Mesodermal cell (in vitro differentiated cells): ENCODE measurements around the gene TRPV3.

ENCODE experiments used
- H3K27ac ChIP-seq: 2 replicates; pipeline ENCODE4 v1.7.0; 2013; ENCODE audit warnings: mild to moderate bottlenecking, low read depth, low read length, moderate library complexity; ENCODE audit not compliant: severe bottlenecking
- H3K36me3 ChIP-seq: 2 replicates; pipeline ENCODE4 v1.7.1; 2013; ENCODE audit warnings: mild to moderate bottlenecking, low read length, moderate library complexity; ENCODE audit not compliant: control insufficient read depth, insufficient read depth
- H3K4me1 ChIP-seq: one replicate; pipeline ENCODE4 v1.7.1; 2013; ENCODE audit warnings: mild to moderate bottlenecking, low read length; ENCODE audit not compliant: insufficient read depth, control insufficient read depth, poor library complexity, severe bottlenecking
- H3K4me3 ChIP-seq: 2 replicates; pipeline ENCODE4 v1.7.0; 2013; ENCODE audit warnings: low read length, control low read depth, mild to moderate bottlenecking; ENCODE audit not compliant: insufficient read depth, poor library complexity, severe bottlenecking; ENCODE audit errors: extremely low read depth
- H3K9me3 ChIP-seq: 2 replicates; pipeline ENCODE4 v1.7.1; 2013; ENCODE audit warnings: mild to moderate bottlenecking, low read length, moderate library complexity; ENCODE audit not compliant: control insufficient read depth
- WGBS, 2 experiments: methylation state at CpG; one replicate each; pipeline ENCODE4 v1.1.5; 2013; ENCODE audit warnings: missing lambda C conversion rate in 2 of 2; ENCODE audit not compliant: insufficient coverage in 2 of 2; 5-methylcytosine and 5-hydroxymethylcytosine counted together

Gene TRPV3

DNA sequence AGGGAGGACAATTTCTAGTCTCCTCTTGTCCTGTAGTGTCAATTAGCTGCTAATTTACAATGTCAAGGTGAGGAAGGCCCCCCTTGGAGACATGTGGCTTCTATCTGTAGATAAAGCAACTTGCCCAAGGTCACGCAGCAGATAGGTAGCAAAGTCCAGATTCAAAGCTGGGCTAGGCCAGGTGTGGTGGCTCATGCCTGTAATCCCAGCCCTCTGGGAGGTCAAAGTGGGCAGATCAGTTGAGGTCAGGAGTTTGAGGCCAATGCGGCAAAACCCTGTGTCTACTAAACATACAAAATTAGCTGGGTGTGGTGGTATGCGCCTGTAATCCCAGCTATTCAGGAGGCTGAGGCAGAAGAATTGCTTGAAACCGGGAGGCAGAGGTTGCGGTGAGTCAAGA is 11.1 kb downstream of the TRPV3 start:
- no peak overlapping the region for H3K4me3 ChIP-seq
- 87 to 93% methylated on average over 2 to 4 of the region's 5 CpGs for WGBS, 2 experiments
- H3K9me3 ChIP-seq: no peaks in the 10 kb centered on the region
- no peaks in the 10 kb centered on the region for H3K36me3 ChIP-seq
- H3K4me1 ChIP-seq: no peaks in the 10 kb centered on the region
- H3K27ac ChIP-seq: no peak overlapping the region

DNA sequence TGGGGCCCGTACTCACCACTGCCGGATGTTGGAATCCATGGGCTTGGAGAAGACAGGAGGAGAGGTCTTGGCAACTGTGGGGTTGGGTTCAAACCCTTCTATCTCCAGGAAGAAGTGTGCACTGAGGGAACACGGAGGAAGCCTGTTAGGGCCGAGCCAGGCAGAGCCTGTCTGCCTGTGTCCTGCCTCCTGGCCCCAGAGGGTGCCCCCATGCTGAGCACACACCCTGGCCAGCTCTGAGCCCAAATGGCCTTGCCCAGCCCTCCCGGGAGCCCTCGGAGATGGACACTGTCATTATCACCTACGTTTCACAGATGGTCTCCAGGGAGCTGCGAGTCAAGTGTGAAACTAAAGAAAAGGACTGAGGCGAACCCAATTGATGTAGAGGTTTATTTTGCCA is 12.5 kb downstream of the TRPV3 start:
- Histone ChIP-seq H3K4me1 (no peaks in the 10 kb centered on the region), H3K27ac (no peak overlapping the region), H3K36me3 (no peaks in the 10 kb centered on the region), H3K4me3 (no peak overlapping the region), H3K9me3 (no peaks in the 10 kb centered on the region)
- WGBS, 2 experiments: 71 to 81% methylated on average over 9 of the region's 9 CpGs

DNA sequence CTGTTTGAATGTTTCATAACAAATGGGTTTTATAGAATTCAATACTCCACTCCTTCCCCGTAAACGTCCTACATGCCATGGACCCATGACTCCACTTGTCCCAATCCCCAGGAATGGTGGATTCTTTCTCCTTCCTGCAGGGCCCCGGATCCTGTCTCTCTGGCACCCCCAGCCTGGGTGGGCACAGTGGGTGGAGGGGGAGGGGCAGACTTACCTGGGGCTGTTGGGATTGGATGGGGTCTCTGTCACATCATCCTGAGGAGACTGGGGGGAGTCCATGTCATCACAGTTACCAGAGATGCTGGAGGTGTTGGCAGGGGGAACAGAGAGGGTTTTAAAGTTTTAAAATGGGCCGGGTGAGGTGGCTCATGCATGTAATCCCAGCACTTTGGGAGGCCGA is 13.2 kb downstream of the TRPV3 start:
- Histone ChIP-seq H3K4me1 (no peaks in the 10 kb centered on the region), H3K36me3 (no peaks in the 10 kb centered on the region), H3K27ac (no peak overlapping the region), H3K4me3 (no peak overlapping the region), H3K9me3 (no peaks in the 10 kb centered on the region)
- WGBS, 2 experiments: 89 to 90% methylated on average over 2 to 4 of the region's 5 CpGs

DNA sequence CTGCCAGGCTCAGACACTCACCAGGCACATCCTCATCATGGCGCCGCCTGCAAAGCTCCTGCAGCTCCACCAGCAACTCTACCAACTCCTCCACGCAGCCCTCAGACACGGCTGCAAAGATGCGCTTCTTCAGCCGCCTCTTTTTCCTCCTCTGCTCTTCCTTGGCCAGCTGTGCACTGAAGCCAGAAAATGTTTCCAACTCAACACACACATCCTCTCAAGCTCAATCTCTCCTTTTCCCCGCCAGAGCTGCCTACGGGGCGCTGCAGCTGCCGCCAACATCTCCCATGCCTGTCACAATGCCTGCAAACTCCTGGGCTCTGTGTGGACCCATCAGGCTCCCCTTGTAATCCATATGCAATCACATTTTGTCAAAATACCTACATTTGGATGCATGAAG is 14.2 kb downstream of the TRPV3 start:
- no peaks in the 10 kb centered on the region for H3K9me3 ChIP-seq
- no peak overlapping the region for H3K27ac ChIP-seq
- 85 to 95% methylated on average over 6 to 10 of the region's 10 CpGs for WGBS, 2 experiments
- H3K36me3 ChIP-seq: no peaks in the 10 kb centered on the region
- H3K4me1 ChIP-seq: no peaks in the 10 kb centered on the region
- H3K4me3 ChIP-seq: no peak overlapping the region

DNA sequence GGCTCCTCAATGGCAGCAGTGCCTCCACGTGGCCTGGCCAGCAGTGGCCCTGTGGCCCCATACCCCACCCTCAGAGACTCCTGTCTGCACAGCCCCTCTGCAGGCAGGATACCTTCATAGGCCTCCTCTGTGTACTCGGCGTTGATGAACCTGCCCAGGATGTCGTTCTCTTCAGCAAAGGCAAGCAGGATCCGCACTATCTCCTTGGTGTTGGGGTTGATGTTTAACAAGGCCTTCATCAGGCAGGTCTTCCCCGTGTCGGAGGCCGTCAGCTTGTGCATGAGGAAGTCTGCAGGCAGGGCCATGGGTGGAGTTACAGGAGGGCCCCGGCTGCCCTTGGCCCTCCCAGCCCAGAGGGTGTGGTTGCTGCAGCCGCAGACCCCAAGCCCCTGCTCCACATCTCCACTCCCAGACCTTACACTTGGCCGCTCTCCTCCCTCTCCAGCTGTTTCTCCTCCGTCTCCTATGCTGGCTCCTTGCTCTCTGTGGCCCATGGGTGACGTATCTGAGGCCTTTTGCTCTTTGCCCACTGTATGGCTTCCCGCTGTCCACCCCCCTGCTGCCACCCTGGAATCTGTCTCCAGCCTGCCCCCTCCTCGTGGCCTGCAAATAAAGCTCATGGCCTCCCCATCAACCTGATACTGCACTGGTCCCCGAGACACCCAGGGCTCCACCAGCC is 15.1 kb downstream of the TRPV3 start:
- Histone ChIP-seq H3K27ac (no peak overlapping the region), H3K4me1 (no peaks in the 10 kb centered on the region), H3K36me3 (no peaks in the 10 kb centered on the region), H3K4me3 (no peak overlapping the region), H3K9me3 (no peaks in the 10 kb centered on the region)
- 92 to 93% methylated on average over 12 to 16 of the region's 16 CpGs for WGBS, 2 experiments

DNA sequence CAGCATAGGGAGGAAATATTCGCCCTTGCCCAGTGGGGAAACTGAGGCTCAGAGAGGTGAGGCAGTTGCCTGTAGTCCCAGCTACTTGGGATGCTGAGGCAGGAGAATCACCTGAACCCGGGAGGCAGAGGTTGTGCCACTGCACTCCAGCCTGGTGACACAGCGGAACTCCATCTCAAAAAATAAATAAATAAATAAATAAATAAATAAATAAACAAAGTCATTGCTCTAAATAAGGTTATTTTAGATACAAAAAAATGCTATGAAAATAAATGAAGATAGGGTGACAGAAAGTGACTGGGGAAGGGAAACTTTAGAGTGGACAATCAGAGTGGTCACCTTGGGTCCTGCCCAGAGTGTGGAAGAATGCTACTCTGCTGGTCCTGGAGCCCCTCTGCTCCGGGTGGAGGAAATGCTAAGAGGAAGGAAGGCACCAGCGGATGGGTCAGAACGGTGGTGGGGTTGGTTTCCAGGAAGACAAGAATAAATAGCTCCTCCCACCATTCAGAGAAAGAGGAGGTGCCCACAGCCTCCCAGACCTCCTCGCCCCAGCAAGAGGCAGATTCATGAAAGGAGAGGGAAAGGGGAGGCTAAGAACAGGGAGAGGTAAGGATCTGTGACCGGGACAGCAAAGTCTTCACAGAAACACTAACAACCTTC is 17.6 kb downstream of the TRPV3 start:
- Histone ChIP-seq H3K9me3 (no peaks in the 10 kb centered on the region), H3K4me1 (peaks cover 5% of the 10 kb centered on the region), H3K4me3 (no peak overlapping the region), H3K36me3 (no peaks in the 10 kb centered on the region), H3K27ac (no peak overlapping the region)
- 93 to 100% methylated on average over 1 of the region's 8 CpGs for WGBS, 2 experiments

DNA sequence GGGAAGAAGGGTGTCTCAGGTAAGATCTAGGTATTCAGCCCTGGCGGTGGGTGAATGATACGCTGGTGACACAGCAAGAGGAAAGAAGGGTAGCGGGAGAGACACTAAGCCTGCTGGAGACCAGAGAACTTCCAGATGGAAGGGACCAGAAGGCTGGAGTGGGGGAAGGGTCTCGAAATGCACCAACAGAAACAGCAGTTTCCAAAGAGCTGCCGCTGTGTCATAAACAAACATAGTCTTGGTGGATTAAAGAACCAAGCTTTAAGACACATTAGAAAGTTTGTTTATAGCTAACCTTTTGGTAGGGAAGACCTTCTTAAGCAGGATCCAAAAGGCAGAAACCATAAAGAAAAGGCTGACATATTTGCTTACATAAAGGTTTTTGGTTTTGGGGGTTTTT is 20.9 kb downstream of the TRPV3 start:
- WGBS, 2 experiments: 90 to 93% methylated on average over 3 to 5 of the region's 5 CpGs

DNA sequence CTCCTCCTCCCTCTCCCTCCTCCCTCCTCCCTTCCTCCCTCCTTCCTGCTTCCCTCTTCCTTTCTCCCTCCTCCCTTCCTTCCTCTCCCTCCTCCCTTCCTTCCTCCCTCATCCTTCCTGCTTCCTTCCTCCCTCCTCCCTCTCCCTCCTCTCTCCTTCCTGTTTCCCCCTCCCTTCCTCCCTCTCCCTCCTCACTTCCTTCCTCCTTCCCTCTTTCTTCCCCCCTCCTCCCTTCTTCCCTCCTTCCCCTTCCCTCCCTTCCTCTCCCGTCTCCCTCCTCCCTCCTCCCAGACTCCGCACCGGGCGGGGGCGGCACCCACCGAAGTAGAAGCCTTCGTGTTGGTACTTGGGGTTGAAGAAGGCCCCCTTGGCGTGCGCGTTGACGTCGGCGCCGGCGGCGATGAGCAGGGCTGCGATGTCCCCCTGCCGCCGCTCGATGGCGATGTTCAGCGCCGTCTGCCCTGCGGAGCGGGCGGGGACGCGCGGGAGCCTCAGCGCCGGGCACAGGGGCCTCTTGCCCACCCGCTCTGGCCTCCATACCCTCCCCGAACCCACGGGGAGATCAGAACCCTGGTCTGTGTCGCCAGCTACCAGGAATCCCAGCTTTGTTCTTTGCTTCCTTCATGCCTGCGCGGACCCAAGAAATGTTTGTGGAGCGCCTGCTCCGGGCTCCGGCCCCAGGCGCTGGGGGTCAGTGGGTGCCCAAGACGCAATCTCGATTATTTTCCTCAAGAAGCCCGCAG is 22.2 kb downstream of the TRPV3 start:
- H3K36me3 ChIP-seq: no peaks in the 10 kb centered on the region
- H3K4me1 ChIP-seq: peaks cover 10% of the 10 kb centered on the region
- peak overlapping the region; percentile 16 for H3K27ac ChIP-seq
- WGBS, 2 experiments: 13 to 23% methylated on average over 33 of the region's 44 CpGs
- peak overlapping the region; percentile 18 for H3K4me3 ChIP-seq
- no peaks in the 10 kb centered on the region for H3K9me3 ChIP-seq

More for the DNA sequence above, 20.9 kb downstream of the TRPV3 start:
- Histone ChIP-seq H3K9me3 (no peaks in the 10 kb centered on the region), H3K4me3 (no peak overlapping the region), H3K27ac (no peak overlapping the region), H3K36me3 (no peaks in the 10 kb centered on the region), H3K4me1 (peaks cover 5% of the 10 kb centered on the region)

DNA sequence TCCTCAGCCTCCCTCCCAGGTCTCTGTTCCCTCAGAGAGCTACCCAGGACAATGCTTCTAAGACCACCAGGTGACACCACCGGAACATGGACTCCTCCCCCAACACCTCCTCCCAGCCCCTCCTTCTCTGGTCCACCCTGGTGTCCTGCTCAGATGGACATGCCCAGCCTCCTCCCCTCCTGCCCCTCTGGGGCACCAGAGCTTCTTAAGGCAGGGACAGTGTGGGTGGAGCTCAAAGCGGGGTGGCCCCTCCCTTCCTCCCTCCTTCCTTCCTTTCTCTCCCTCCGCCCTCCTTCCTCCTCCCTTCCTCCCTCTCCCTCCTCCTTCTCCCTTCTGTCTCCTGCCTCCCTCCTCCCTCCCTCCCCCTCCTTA is 22.7 kb downstream of the TRPV3 start:
- Histone ChIP-seq H3K9me3 (no peaks in the 10 kb centered on the region), H3K36me3 (no peaks in the 10 kb centered on the region), H3K4me3 (no peak overlapping the region), H3K27ac (no peak overlapping the region), H3K4me1 (peaks cover 15% of the 10 kb centered on the region)
- WGBS, 2 experiments: 61 to 66% methylated on average over 2 to 3 of the region's 3 CpGs

DNA sequence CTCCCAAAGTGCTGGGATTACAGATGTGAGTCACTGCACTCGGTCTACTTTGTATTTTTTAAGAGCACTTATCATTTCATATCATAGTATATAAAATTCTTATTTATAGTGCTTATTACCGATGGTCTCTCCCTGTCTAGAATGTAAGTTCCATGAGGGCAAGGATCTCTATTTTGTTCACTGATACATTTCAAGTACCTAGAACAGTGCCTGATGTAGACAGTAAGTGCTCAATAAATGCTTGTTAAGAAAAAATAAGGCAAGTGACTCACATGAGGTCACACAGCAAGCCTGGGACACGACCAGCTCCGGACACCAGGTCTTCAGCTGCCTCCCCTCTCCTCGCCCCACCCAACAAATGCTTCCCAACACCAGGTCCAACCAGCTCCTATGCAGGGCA is 23.9 kb downstream of the TRPV3 start:
- Histone ChIP-seq H3K36me3 (no peaks in the 10 kb centered on the region), H3K4me1 (peaks cover 22% of the 10 kb centered on the region), H3K9me3 (no peaks in the 10 kb centered on the region), H3K4me3 (no peak overlapping the region), H3K27ac (no peak overlapping the region)
- WGBS, 2 experiments: 88 to 90% methylated on average over 2 to 4 of the region's 5 CpGs

DNA sequence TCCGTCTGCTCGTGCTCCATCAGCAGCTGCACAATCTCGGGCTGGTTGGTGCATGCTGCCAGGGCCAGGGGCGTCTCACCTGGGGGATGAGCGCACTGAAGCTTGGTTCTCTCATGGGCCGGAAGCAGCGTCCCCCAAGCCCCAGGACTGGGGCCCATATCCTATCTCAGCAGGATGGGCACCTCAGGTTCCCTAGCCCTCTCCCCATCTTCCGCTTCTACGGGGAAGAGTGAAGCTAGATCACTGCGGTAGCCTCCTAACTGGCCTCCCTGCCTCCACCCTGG is 24.8 kb downstream of the TRPV3 start:
- H3K27ac ChIP-seq: no peak overlapping the region
- no peak overlapping the region for H3K4me3 ChIP-seq
- H3K9me3 ChIP-seq: no peaks in the 10 kb centered on the region
- WGBS, 2 experiments: 90 to 99% methylated on average over 7 to 10 of the region's 10 CpGs
- H3K4me1 ChIP-seq: peaks cover 26% of the 10 kb centered on the region
- H3K36me3 ChIP-seq: no peaks in the 10 kb centered on the region
